Measurements from ENCODE around the gene PUS1.
"Not testable (repeated sequence)": the region's sequence is repeated elsewhere in the genome, so short reads cannot be mapped to it uniquely, and the experiment has no call there.

PUS1 gene

DNA sequence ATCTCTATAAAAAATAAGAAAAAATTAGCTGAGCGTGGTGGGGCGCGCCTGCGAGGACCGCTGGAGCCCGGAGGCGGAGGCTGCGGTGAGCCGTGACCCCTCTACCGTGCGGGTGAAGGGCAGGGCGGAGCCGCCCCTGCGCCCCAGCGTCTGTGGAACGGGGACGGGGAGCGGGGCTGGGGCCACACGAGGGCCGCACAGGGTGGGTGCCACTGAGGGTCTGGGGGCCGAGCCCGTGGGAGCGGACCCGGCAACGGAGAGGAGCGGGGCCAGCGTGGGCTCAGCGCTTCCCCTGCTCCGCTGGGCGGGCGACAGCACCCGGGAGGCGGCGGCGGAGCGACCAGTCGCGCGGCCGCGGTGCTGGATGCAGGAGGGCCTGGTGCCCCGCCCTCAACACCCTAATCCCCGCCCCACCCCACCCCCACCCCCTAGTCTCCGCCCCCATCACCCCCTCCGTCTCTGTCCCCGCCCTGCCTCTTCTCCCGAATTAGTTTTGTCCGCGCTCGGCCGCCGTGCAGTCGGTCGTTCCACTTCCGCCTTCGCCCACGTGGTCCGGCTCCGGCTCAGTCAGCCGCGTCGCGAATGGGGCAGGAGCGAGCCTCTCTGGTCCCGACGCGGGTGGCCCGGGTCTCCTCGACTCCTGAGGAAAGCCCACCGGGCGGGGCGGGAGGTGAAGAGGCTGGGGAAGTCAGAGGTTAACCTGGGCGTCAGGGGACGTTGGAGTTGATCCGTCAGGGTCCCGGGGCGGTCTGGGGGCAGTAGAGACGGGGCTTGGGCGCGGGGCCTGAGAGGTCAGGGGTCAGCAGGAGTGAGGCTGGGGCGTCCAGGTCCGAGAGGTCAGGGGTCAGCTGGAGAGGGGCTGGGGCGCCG, at the start of gene PUS1:
Gene PUS1, plus strand, starts transcription at position 566 of the 870 bp plus-strand sequence. CDS start 447 bp downstream, outside the sequence.
- Histone ChIP-seq H3K4me1 (ENCODE audit: control insufficient read depth in 2 of 2, insufficient read depth in 2 of 2, low read length in 2 of 2) (peaks cover 6 to 8% of the 10 kb centered on the region in 2 donors), H3K27me3 (ENCODE audit: control insufficient read depth in 2 of 2, insufficient read depth in 2 of 2, low read length in 2 of 2) (no peaks in the 10 kb centered on the region), H3K9me3 (ENCODE audit: control insufficient read depth in 2 of 2, low read length in 2 of 2) (no peaks in the 10 kb centered on the region), H3K4me3 (ENCODE audit: low read length in 2 of 2) (peak within 1 kb of the TSS; percentile 81 to 86), H3K27ac (ENCODE audit: low read depth in 2 of 2, low read length in 2 of 2) (peak within 1 kb of the TSS; percentile 79 to 82), H3K9ac (ENCODE audit: low read depth in 1 of 2, low read length in 2 of 2) (peak within 1 kb of the TSS; percentile 68 to 81), H3K36me3 (ENCODE audit: control insufficient read depth in 2 of 2, insufficient read depth in 2 of 2, low read length in 2 of 2) (peaks cover 17 to 22% of the 10 kb centered on the region in 2 donors)

DNA sequence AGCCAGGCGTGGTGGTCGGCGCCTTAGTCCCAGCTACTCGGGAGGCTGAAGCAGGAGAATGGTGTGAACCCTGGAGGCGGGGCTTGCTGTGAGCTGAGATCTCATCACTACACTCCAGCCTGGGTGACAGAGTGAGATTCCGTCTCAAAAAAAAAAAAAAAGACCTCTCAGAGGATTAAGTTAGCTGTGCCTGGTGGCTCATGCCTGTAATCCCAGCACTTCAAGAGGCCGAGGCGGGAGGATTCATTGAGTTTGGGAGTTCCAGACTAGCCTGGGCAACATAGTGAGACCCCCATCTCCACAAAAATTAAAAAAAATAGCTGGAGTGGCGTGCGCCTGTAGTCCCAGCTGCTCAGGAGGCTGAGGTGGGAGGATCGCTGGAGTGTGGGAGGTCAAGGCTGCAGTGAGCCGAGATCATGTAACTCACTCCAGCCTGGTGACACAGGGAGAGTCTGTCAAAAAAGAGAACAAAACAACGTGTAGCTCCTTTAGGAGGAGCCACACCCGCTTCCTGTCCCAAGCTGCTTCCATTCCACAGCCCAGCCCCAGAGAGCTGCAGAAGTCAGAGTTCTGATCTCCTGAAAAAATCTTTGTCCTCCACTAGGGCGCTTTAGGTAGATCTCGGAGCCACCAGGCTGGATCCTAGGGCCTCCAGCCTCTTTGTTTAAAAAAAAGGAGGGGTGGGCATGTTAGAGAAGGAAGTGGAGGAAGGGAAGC, 46.1 kb upstream of the PUS1 start:
- no peaks in the 10 kb centered on the region for H3K4me1 ChIP-seq (ENCODE audit: control insufficient read depth in 2 of 2, insufficient read depth in 2 of 2, low read length in 2 of 2)
- H3K4me3 ChIP-seq (ENCODE audit: low read length in 2 of 2), result no peak overlapping the region
- no peaks in the 10 kb centered on the region for H3K27me3 ChIP-seq (ENCODE audit: control insufficient read depth in 2 of 2, insufficient read depth in 2 of 2, low read length in 2 of 2)
- no peaks in the 10 kb centered on the region for H3K9me3 ChIP-seq (ENCODE audit: control insufficient read depth in 2 of 2, low read length in 2 of 2)
- no peak overlapping the region for H3K27ac ChIP-seq (ENCODE audit: low read depth in 2 of 2, low read length in 2 of 2)
- no peaks in the 10 kb centered on the region for H3K36me3 ChIP-seq (ENCODE audit: control insufficient read depth in 2 of 2, insufficient read depth in 2 of 2, low read length in 2 of 2)
- no peak overlapping the region for H3K9ac ChIP-seq (ENCODE audit: low read depth in 1 of 2, low read length in 2 of 2)

DNA sequence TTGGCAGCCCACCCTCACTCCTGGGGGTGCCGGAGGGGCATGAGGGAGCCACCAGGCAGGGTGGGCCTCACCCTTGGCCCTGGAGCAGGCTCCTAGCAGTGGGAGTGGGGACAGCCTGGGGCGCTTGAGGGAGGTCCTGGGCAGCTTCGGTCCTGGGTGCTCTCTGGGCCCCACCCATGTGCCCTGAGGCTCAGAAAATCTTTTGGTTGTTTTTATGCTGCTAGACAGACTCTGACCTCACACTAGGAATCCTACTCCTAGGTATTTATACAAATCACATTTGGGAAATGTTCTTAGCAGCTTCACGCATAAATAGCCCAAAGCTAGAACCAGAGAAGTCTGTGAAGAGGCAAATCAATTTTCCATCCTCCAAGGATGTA, 45.6 kb upstream of the PUS1 start:
- no peaks in the 10 kb centered on the region for H3K36me3 ChIP-seq (ENCODE audit: control insufficient read depth in 2 of 2, insufficient read depth in 2 of 2, low read length in 2 of 2)
- H3K27me3 ChIP-seq (ENCODE audit: control insufficient read depth in 2 of 2, insufficient read depth in 2 of 2, low read length in 2 of 2), result no peaks in the 10 kb centered on the region

DNA sequence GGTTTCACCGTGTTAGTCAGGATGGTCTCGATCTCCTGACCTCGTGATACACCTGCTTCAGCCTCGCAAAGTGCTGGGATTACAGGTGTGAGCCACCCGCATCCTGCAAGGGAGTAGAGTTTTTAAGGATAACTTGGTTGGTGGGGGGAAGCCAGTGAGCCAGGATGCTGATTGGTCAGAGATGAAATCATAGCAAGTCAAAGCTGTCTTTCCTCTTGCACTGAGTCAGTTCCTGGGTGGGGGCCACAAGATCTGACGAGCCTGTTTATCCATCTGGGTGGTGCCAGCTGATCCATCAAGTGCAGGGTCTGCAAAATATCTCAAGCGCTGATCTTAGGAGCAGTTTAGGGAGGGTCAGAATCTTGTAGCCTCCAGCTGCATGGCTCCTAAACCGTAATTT, 44.0 kb upstream of the PUS1 start:
- H3K36me3 ChIP-seq (ENCODE audit: control insufficient read depth in 2 of 2, insufficient read depth in 2 of 2, low read length in 2 of 2); H3K4me3 ChIP-seq (ENCODE audit: low read length in 2 of 2); H3K9ac ChIP-seq (ENCODE audit: low read depth in 1 of 2, low read length in 2 of 2); H3K9me3 ChIP-seq (ENCODE audit: control insufficient read depth in 2 of 2, low read length in 2 of 2); H3K27me3 ChIP-seq (ENCODE audit: control insufficient read depth in 2 of 2, insufficient read depth in 2 of 2, low read length in 2 of 2); H3K4me1 ChIP-seq (ENCODE audit: control insufficient read depth in 2 of 2, insufficient read depth in 2 of 2, low read length in 2 of 2); H3K27ac ChIP-seq (ENCODE audit: low read depth in 2 of 2, low read length in 2 of 2): not testable (repeated sequence)

More for the DNA sequence above, 45.6 kb upstream of the PUS1 start:
- H3K9ac ChIP-seq (ENCODE audit: low read depth in 1 of 2, low read length in 2 of 2), result no peak overlapping the region
- no peaks in the 10 kb centered on the region for H3K9me3 ChIP-seq (ENCODE audit: control insufficient read depth in 2 of 2, low read length in 2 of 2)
- no peak overlapping the region for H3K4me3 ChIP-seq (ENCODE audit: low read length in 2 of 2)
- H3K27ac ChIP-seq (ENCODE audit: low read depth in 2 of 2, low read length in 2 of 2), result no peak overlapping the region
- no peaks in the 10 kb centered on the region for H3K4me1 ChIP-seq (ENCODE audit: control insufficient read depth in 2 of 2, insufficient read depth in 2 of 2, low read length in 2 of 2)

DNA sequence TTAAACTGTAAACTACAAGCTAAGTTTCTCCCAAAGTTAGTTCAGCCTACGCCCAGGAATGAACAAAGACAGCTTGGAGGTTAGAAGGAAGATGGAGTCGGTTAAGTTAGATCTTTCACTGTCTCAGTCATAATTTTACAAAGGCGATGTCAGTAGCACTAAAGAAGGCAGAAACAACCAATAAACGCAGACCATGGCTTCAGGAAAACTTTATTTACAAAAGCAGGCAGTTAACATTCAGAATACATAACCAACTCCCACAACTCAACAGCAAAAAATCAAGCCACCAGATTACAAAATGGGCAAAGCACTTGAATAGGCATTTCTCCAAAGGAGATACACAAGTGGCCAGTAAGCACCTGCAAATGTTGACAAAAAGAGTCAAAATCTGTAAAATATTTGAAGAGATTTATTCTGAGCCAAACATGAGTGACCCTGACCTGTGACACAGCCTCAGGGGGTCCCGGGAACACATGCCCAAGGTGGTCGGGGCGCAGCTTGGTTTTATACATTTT, 43.5 kb upstream of the PUS1 start:
- H3K9ac ChIP-seq (ENCODE audit: low read depth in 1 of 2, low read length in 2 of 2), result no peak overlapping the region

DNA sequence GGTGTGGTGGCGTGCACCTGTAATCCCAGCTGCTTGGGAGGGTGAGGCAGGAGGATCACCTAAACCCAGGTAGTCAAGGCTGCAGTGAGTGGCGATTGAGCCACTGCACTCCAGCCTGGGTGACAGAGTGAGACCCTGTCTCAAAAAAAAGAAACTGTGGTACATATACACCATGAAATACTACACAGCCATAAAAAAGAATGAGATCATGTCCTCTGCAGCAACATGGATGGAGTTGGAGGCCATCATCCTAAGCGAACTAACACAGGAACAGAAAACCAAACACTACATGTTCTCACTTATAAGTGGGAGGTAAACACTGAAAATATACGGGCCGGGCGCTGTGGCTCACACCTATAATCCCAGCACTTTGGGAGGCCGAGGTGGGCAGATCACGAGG, 37.4 kb upstream of the PUS1 start:
- H3K4me1 ChIP-seq (ENCODE audit: control insufficient read depth in 2 of 2, insufficient read depth in 2 of 2, low read length in 2 of 2), result peaks cover 13 to 14% of the 10 kb centered on the region in 2 donors
- H3K27ac ChIP-seq (ENCODE audit: low read depth in 2 of 2, low read length in 2 of 2); H3K27me3 ChIP-seq (ENCODE audit: control insufficient read depth in 2 of 2, insufficient read depth in 2 of 2, low read length in 2 of 2); H3K9ac ChIP-seq (ENCODE audit: low read depth in 1 of 2, low read length in 2 of 2); H3K9me3 ChIP-seq (ENCODE audit: control insufficient read depth in 2 of 2, low read length in 2 of 2); H3K36me3 ChIP-seq (ENCODE audit: control insufficient read depth in 2 of 2, insufficient read depth in 2 of 2, low read length in 2 of 2); H3K4me3 ChIP-seq (ENCODE audit: low read length in 2 of 2): not testable (repeated sequence)

More for the DNA sequence above, 43.5 kb upstream of the PUS1 start:
- Histone ChIP-seq H3K36me3 (ENCODE audit: control insufficient read depth in 2 of 2, insufficient read depth in 2 of 2, low read length in 2 of 2) (no peaks in the 10 kb centered on the region), H3K4me1 (ENCODE audit: control insufficient read depth in 2 of 2, insufficient read depth in 2 of 2, low read length in 2 of 2) (no peaks in the 10 kb centered on the region), H3K9me3 (ENCODE audit: control insufficient read depth in 2 of 2, low read length in 2 of 2) (no peaks in the 10 kb centered on the region), H3K4me3 (ENCODE audit: low read length in 2 of 2) (no peak overlapping the region), H3K27ac (ENCODE audit: low read depth in 2 of 2, low read length in 2 of 2) (no peak overlapping the region), H3K27me3 (ENCODE audit: control insufficient read depth in 2 of 2, insufficient read depth in 2 of 2, low read length in 2 of 2) (peaks cover 2 to 5% of the 10 kb centered on the region in 2 donors)

DNA sequence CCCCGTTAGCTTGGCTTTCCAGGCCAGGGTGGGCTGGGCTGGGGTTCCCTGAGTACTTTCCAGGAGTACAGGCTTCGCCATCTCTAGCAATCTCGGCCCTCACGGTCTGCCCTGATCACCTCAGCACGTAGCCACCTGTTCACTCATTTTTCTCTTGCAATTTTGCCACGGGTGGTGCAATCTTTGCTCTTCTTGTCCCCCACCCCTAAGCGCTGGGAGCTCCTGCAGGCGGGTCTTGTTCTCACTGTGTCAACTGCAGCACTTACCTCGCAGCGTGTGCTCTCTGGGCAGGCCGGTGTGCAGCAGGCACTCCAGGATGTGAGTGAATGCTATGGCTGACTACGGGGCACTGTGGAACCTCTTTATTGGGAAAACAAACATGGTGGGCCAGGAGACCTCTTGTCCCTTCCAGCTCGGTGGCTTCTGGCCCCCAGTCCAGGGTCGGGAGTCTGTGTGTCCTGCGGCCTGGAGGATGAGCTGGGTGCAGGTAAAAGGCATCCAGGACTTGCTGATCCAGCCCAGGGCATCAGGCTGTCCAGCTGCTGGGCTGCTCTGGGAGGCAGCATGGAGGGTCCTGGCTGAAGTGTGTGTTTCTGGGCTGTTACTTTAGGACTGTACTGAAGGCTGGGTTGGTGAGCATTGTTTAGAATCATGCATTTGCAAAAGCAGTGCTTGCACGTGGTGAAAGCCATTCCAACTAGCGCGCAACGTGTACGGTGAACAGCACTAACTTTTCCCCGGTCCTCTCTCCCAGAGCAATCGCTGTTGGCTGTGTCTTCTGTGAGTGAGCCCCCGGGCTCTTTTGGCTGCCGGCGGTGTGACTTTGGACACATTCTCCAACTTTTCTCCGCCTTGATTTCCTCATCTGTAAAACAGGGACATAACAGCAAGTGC, 36.1 kb upstream of the PUS1 start:
- H3K4me1 ChIP-seq (ENCODE audit: control insufficient read depth in 2 of 2, insufficient read depth in 2 of 2, low read length in 2 of 2), result peaks cover 18 to 19% of the 10 kb centered on the region in 2 donors
- H3K36me3 ChIP-seq (ENCODE audit: control insufficient read depth in 2 of 2, insufficient read depth in 2 of 2, low read length in 2 of 2), result peaks cover 0 to 4% of the 10 kb centered on the region in 2 donors
- H3K9ac ChIP-seq (ENCODE audit: low read depth in 1 of 2, low read length in 2 of 2), result no peak overlapping the region
- no peak overlapping the region for H3K27ac ChIP-seq (ENCODE audit: low read depth in 2 of 2, low read length in 2 of 2)
- H3K27me3 ChIP-seq (ENCODE audit: control insufficient read depth in 2 of 2, insufficient read depth in 2 of 2, low read length in 2 of 2), result peaks cover 2 to 5% of the 10 kb centered on the region in 2 donors
- H3K9me3 ChIP-seq (ENCODE audit: control insufficient read depth in 2 of 2, low read length in 2 of 2), result no peaks in the 10 kb centered on the region
- no peak overlapping the region for H3K4me3 ChIP-seq (ENCODE audit: low read length in 2 of 2)

DNA sequence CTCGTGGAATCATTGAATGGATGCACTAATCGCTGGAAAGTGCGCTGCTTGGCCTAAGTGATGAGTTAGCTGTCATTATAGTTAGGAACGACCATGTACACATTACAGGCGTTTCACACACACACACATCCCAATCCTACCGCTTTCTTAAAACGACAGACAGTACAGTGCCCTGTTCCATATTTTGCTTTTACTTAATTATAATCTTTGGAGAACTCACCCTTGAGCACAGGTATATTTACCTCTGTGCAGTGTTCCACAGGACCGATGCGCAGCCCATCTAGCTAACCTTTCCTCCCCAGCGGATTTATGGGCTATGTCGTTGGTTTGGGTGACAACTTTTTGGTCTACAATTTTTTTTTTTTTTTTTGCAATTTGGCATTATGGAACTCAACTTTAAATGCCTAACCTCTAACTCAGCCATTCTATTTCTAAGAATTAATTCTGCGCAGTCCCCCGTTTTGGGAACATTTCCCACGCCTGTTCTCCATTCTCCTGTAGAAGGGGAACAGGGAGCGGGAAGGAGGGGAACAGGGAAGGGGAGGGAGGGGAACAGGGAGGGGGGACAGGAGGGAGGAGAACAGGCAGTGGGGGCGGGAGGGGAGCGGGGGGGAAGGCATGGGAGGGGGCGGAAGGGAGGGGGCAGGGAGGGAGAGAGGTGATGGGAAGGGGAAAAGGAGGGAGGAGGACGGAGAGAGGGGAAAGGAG, 35.3 kb upstream of the PUS1 start:
- no peaks in the 10 kb centered on the region for H3K9me3 ChIP-seq (ENCODE audit: control insufficient read depth in 2 of 2, low read length in 2 of 2)
- H3K36me3 ChIP-seq (ENCODE audit: control insufficient read depth in 2 of 2, insufficient read depth in 2 of 2, low read length in 2 of 2), result peaks cover 0 to 4% of the 10 kb centered on the region in 2 donors
- no peak overlapping the region for H3K9ac ChIP-seq (ENCODE audit: low read depth in 1 of 2, low read length in 2 of 2)
- no peak overlapping the region for H3K27ac ChIP-seq (ENCODE audit: low read depth in 2 of 2, low read length in 2 of 2)
- H3K27me3 ChIP-seq (ENCODE audit: control insufficient read depth in 2 of 2, insufficient read depth in 2 of 2, low read length in 2 of 2), result peaks cover 2 to 5% of the 10 kb centered on the region in 2 donors
- peaks cover 18 to 19% of the 10 kb centered on the region in 2 donors for H3K4me1 ChIP-seq (ENCODE audit: control insufficient read depth in 2 of 2, insufficient read depth in 2 of 2, low read length in 2 of 2)
- H3K4me3 ChIP-seq (ENCODE audit: low read length in 2 of 2), result peak overlapping the region in 1 of 2 donors; percentile 35

DNA sequence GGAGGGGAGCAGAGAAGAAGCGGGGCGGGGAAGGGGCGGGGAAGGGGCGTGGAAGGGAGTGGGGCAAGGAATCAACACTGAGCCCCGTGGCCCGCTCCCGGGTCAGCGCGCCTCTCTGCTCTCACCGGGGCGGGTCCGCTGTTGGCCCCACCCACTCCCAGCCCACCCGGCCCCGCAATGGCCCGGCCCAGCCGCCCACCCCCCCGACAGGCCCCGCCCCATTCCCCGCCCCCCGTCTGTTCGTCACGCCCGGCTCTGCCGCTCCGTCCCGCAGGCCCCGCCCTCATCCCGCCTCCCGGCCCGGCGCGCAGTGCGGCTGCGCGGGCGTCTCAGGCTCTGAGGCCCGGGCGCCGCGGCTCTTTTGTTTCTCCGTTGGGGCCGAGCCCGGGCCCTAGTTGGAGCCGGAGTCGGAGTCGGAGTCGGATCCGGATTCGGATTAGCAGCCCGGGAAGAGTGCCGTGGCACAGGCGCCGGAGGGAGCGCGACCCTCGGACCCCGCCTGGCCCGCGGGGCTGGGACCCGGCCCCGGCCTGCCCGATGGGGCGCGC, 34.7 kb upstream of the PUS1 start, which contains the start of gene ULK1:
Gene ULK1, plus strand, starts transcription at position 310 of the 548 bp plus-strand sequence. CDS start 380 bp downstream, outside the sequence.
- Histone ChIP-seq H3K4me1 (ENCODE audit: control insufficient read depth in 2 of 2, insufficient read depth in 2 of 2, low read length in 2 of 2) (peaks cover 18 to 19% of the 10 kb centered on the region in 2 donors), H3K27me3 (ENCODE audit: control insufficient read depth in 2 of 2, insufficient read depth in 2 of 2, low read length in 2 of 2) (peaks cover 0 to under 1% of the 10 kb centered on the region in 2 donors), H3K9me3 (ENCODE audit: control insufficient read depth in 2 of 2, low read length in 2 of 2) (no peaks in the 10 kb centered on the region), H3K9ac (ENCODE audit: low read depth in 1 of 2, low read length in 2 of 2) (peak within 1 kb of the TSS; percentile 79 to 93), H3K36me3 (ENCODE audit: control insufficient read depth in 2 of 2, insufficient read depth in 2 of 2, low read length in 2 of 2) (peaks cover 0 to 4% of the 10 kb centered on the region in 2 donors), H3K27ac (ENCODE audit: low read depth in 2 of 2, low read length in 2 of 2) (peak within 1 kb of the TSS; percentile 95 to 98), H3K4me3 (ENCODE audit: low read length in 2 of 2) (peak within 1 kb of the TSS; percentile 74 to 88)
